GM21528 (cell line): ENCODE measurements around the gene RXYLT1.
"Not testable (repeated sequence)": the region's sequence is repeated elsewhere in the genome, so short reads cannot be mapped to it uniquely, and the experiment has no call there.

ENCODE experiments used
- ATAC-seq: cut with Tn5 transposase; IDR thresholded peaks from one replicate; pipeline ENCODE4 v1.9.1; 2021; ENCODE audit warnings: mild to moderate bottlenecking, moderate library complexity; ENCODE audit not compliant: unreplicated experiment, low FRiP score

RXYLT1 gene

GRCh38 chr12:63841571-63841970 lies 61.9 kb downstream of the RXYLT1 start:
- ATAC-seq: no peak

- not testable (repeated sequence) for ATAC-seq
These were observed 63.0 kb downstream of the RXYLT1 start for GRCh38 chr12:63842750-63843149.

- ATAC-seq: no peak
These were observed 63.6 kb downstream of the RXYLT1 start for GRCh38 chr12:63843254-63843720.

- ATAC-seq: peak; percentile 98
These were observed 64.1 kb downstream of the RXYLT1 start for GRCh38 chr12:63843721-63844390.

- ATAC-seq: peak; percentile 28
These were observed 65.0 kb downstream of the RXYLT1 start, which contains the start of gene SRGAP1 for GRCh38 chr12:63844391-63845341. Gene SRGAP1, plus strand, starts transcription at chr12:63844700. Its CDS starts 117 bp downstream, at chr12:63844817.

- no peak for ATAC-seq
These were observed 66.0 kb downstream of the RXYLT1 start for GRCh38 chr12:63845726-63846125.

GRCh38 chr12:63846238-63846967 lies 66.7 kb downstream of the RXYLT1 start:
- no peak for ATAC-seq

- no peak for ATAC-seq
These were observed 68.7 kb downstream of the RXYLT1 start for GRCh38 chr12:63848450-63848849.

- ATAC-seq: no peak
These were observed 69.5 kb downstream of the RXYLT1 start for GRCh38 chr12:63849106-63849620.

- ATAC-seq: no peak
These were observed 69.9 kb downstream of the RXYLT1 start for GRCh38 chr12:63849641-63850040.

- ATAC-seq: no peak
These were observed 74.3 kb downstream of the RXYLT1 start for GRCh38 chr12:63853978-63854377.

GRCh38 chr12:63855299-63855698 lies 75.6 kb downstream of the RXYLT1 start:
- no peak for ATAC-seq

GRCh38 chr12:63857771-63858670 lies 78.3 kb downstream of the RXYLT1 start:
- no peak for ATAC-seq
